ENCODE data around the gene SNN.

Gene SNN

DNA sequence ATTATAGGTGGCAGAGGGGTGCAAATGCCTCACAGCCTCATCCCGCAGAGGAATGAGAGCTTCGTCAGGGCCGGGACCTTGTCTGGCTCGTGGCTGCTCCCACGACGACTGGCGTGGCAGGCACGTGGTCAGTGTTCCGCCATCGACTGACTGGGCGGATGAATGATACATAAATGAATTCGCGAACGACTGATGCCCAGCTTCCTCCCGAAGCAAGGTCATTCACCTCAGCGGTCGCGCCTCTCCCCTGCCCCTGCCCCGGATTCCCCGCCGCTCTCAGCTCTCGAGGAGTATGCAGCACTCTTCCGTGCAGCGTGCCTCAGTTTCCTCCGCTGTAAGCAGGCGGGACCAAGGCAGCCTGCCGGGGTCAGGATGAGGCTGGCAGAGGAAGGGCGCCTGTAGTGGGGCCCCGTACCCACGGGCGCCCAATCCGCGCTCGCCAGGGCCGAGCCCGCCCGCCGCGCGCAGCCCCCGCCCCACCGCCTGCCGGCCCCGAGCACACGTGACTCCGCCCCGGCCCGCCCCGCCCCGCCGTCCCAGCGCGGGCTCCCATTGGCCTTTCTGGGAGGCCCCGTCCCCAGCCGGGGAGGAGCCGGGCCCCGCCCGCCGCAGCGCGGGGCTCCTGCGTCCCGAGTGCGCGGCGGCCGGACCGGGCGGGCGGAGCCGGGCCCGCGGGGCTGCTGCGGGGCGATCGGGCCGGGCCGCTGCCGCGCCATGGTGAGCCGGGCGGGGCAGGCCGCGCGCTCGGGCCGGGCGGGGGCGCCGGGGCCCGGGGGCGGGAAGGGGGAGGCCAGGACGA lies at the start of gene SNN:
SNN (plus strand) TSS at position 632 of the 799 bp plus-strand sequence. CDS start 7,605 bp downstream, outside the sequence.
- H3K4me3 ChIP-seq (ENCODE audit: low read depth, low read length) = peak within 1 kb of the TSS; percentile 76
- TF ChIP-seq, protein P1, sequence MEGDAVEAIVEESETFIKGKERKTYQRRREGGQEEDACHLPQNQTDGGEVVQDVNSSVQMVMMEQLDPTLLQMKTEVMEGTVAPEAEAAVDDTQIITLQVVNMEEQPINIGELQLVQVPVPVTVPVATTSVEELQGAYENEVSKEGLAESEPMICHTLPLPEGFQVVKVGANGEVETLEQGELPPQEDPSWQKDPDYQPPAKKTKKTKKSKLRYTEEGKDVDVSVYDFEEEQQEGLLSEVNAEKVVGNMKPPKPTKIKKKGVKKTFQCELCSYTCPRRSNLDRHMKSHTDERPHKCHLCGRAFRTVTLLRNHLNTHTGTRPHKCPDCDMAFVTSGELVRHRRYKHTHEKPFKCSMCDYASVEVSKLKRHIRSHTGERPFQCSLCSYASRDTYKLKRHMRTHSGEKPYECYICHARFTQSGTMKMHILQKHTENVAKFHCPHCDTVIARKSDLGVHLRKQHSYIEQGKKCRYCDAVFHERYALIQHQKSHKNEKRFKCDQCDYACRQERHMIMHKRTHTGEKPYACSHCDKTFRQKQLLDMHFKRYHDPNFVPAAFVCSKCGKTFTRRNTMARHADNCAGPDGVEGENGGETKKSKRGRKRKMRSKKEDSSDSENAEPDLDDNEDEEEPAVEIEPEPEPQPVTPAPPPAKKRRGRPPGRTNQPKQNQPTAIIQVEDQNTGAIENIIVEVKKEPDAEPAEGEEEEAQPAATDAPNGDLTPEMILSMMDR (IDR thresholded peaks at IDR 0.05; ENCODE audit: low read depth, low read length) = no peak

- no peak overlapping the region for H3K4me3 ChIP-seq (ENCODE audit: low read depth, low read length)
- TF ChIP-seq, protein P1 (IDR thresholded peaks at IDR 0.05; ENCODE audit: low read depth, low read length) = no peak
Measured at GRCh38 chr16:11619327-11619851, 48.9 kb upstream of the SNN start.

DNA sequence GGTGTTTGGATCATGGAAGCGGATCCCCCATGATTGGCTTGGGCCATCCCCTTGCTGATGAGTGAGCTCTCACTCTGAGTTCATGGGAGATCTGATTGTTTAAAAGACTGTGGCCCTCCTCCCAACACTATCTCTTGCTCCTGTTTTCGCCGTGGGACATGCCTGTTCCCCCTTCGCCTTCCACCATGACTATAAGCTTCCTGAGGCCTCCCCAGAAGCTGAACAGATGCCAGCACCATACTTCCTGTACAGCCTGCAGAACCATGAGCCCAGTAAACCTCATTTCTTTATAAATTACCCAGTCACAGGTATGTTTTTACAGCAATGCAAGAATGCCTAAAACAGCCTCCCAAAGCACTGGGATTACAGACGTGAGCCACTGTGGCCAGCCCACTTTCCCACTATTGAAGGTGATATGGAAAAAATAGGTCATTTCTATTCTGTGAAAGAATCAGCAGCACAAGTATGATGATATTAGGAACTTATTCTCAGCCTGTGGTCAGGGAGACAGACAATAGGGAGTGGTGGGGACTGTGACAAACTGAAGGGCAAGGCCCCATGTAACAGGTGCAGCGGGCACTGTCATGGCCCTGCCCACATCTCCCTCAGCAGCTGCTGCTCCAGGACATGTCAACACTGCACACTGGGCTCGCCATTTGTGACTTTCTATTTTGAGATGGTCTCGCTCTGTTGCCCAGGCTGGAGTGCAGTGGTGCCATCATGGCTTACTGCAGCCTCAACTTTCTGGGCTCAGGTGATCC lies 47.8 kb upstream of the SNN start:
- TF ChIP-seq, protein P1 (IDR thresholded peaks at IDR 0.05; ENCODE audit: low read depth, low read length) = no peak
- H3K4me3 ChIP-seq (ENCODE audit: low read depth, low read length) = no peak overlapping the region

DNA sequence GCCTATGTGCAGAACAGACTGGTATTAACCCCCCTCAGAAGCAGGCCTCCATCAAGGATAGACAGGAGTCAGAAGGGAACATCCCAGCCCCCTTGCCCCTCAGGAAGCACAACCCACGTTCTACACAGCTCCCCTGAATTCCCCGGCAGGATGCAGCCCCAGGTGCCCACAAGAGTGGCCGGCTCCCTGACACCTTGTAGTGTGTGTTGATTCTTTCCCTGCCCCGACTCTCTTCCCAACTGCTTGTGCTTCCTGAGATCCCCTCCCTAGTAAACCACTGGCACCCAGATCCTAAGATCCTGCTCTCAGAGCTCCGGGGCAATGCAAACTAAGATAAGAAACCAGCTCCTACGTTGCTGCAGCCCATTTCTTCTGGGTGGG lies 46.7 kb upstream of the SNN start:
- peak overlapping the region; percentile 41 for H3K4me3 ChIP-seq (ENCODE audit: low read depth, low read length)
- TF ChIP-seq, protein P1 (IDR thresholded peaks at IDR 0.05; ENCODE audit: low read depth, low read length) = no peak

DNA sequence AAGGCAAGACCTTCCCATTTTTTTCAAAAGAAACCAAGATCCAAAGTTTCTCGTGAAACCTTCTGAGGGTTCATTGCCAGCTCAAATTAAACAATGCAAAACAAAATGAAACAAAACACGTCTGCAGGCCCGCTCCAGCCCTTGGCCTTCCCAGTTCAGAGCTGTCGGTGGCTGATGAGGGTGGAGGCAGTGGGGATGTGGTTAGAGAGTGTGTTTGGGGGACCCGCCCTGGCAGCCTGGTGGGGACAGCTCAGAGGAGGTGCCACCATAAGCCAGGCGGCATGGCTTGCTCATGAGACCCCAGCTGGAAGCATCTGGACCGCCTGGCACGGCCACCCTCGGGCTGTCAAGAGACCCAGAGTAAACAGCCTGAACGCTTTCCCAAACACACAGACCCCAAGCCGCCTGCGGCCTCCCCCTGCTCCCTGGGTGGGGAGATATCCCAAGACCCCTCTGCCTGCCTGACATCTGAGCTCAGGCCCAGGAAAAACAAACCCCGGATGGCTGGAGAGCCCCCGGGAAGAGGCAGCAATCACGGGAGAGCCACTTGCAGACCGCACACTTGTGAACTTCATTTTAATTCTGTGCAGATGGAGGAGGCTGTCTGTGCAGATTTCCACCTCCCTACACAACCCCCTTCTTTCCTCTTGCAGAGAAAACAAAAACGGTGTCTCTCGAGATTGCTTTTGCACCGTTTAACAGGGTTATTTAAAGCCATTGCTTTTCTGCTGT lies 46.2 kb upstream of the SNN start:
- TF ChIP-seq, protein P1 (IDR thresholded peaks at IDR 0.05; ENCODE audit: low read depth, low read length) = no peak
- H3K4me3 ChIP-seq (ENCODE audit: low read depth, low read length) = peak overlapping the region; percentile 41

DNA sequence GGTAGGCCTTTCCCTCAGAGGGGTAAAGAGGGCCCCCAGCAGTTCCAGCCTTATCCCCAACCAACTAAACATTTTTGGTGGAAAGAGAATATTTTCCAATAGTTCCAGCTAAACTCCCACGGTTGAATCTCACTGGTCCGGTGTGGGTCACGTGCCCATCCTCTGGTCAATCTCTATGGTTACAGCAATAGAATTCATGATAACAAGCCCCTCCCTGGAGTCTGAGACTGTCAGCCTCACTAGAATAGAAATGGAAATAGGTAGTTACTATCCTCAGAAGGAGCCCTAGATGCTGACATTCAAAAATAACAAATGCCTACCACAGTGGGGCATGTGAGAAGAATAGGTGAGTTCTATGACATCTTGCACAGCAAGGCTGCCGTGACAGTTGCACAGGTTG lies 44.0 kb upstream of the SNN start:
- TF ChIP-seq, protein P1 (IDR thresholded peaks at IDR 0.05; ENCODE audit: low read depth, low read length) = no peak
- no peak overlapping the region for H3K4me3 ChIP-seq (ENCODE audit: low read depth, low read length)
